ENCODE data around the gene SMTNL1. TPM values are rescaled to one million over a fixed set of nuclear protein-coding genes. Genes with fewer than 3 reads are reported as not detected.
A peak's percentile ranks its signal among the peaks of the same experiment; 100 is the strongest.
"Not testable (repeated sequence)": the region's sequence is repeated elsewhere in the genome, so short reads cannot be mapped to it uniquely, and the experiment has no call there.

The SMTNL1 gene
- total RNA-seq, 2 donors from 2014 or later: 1.4 TPM; not detected in 1

DNA sequence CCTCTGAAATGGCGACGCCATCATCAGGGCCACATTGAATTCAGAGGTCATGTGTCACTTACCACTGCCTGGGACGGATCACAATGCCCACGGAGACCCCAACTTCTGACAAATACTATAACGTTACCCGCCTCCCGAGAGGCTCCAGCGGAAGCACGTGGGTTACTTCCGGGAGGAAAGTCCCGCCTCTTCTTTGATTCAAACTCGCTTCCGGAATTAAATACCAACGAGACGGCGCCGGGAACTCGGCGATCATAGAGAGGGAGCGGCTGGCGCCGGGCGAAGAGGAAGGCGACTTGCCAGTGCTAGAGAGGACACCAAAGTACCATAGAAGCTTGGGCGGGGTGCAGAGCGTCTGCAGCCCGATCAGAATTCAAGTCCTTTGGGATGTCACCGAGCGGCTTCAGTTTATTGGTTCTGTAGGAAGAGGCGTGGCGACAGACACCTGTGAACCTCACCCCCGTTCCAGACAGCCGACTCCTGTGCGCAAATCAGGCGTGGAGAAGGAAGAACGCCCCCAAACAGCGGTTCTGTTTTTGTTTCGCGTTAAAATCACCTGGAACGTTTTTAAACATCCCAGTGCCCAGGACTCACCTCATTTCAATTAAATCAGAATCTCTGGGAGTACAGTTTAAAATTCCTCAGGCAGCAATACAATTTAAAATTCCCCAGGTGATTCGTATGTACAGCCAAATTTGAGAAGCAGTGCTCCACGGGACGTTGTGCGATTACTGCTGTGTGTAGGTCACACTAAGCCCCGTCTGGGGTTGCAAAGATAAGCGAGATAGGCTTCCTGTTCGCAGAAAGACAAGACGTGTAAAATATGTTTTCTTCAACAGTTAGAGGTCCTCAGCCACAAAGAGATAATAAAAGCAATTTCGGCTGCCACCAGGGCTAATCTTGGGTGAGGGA lies 6.5 kb upstream of the SMTNL1 start, which contains the start of gene TIMM10:
Gene TIMM10 (minus strand): TSS at position 159 of the 912 bp plus-strand sequence. CDS start 565 bp downstream, outside the sequence.
- TF ChIP-seq POLR2AphosphoS5 (IDR thresholded peaks at IDR 0.05) (peak; percentile 99), POLR2A (IDR thresholded peaks at IDR 0.05) (peak; percentile 55)
- TF ChIP-seq, protein P1, sequence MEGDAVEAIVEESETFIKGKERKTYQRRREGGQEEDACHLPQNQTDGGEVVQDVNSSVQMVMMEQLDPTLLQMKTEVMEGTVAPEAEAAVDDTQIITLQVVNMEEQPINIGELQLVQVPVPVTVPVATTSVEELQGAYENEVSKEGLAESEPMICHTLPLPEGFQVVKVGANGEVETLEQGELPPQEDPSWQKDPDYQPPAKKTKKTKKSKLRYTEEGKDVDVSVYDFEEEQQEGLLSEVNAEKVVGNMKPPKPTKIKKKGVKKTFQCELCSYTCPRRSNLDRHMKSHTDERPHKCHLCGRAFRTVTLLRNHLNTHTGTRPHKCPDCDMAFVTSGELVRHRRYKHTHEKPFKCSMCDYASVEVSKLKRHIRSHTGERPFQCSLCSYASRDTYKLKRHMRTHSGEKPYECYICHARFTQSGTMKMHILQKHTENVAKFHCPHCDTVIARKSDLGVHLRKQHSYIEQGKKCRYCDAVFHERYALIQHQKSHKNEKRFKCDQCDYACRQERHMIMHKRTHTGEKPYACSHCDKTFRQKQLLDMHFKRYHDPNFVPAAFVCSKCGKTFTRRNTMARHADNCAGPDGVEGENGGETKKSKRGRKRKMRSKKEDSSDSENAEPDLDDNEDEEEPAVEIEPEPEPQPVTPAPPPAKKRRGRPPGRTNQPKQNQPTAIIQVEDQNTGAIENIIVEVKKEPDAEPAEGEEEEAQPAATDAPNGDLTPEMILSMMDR (IDR thresholded peaks at IDR 0.05): no peak
- Histone ChIP-seq H3K4me1 (replicated peaks) (peaks cover 5% of the 10 kb centered on the region), H3K27ac (peak within 1 kb of the TSS; percentile 69 to 74), H3K4me3 (peak within 1 kb of the TSS; percentile 48 to 53), H3K27me3 (replicated peaks; ENCODE audit: insufficient read depth) (no peaks in the 10 kb centered on the region), H3K36me3 (no peaks in the 10 kb centered on the region), H3K9me3 (no peaks in the 10 kb centered on the region)
- peak; percentile 98 for DNase-seq (ENCODE audit: low spot score)
- under 1% methylated on average over 49 of the region's 49 CpGs for WGBS
- intact Hi-C loops (cut with DNase I): no loop called here

DNA sequence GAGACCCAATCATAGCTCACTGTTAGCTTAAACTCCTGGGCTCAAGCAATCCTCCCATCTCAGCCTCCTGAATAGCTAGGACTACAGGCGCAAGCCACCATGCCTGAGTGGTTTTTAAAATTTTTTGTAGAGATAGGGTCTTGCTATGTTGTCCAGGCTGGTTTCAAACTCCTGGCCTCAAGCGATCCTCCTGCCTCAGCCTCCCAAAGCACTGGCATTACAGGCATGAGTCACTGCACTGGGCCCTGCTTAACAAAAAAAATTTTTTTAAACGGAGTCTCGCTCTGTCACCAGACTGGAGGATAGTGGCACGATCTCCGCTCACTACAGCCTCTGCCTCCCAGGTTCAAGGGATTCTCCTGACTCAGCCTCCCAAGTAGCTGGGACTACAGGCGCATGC lies 2.9 kb upstream of the SMTNL1 start:
- H3K4me1 ChIP-seq (replicated peaks); H3K36me3 ChIP-seq; H3K27ac ChIP-seq; intact Hi-C loops (cut with DNase I); H3K9me3 ChIP-seq; DNase-seq (ENCODE audit: low spot score); H3K27me3 ChIP-seq (replicated peaks; ENCODE audit: insufficient read depth); H3K4me3 ChIP-seq: not testable (repeated sequence)
- 93% methylated on average over 7 of the region's 7 CpGs for WGBS

DNA sequence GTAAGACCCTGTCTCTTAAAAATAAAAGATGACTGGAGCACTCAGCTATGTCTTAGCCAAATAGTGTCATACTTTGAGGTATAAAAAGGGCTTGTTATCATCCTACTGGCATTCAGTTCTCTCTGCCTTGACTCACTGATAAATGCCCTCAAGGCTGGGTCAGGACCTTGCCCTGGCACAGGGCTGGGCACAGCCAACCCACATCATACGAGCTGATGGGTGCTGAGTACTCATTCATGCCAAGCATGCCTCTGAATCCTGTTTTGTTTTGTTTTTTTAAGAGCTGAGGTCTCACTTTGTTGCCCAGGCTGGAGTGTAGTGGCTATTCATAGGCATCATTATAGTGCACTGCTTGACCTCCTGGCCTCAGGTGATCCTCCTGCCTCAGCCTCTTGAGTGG lies 1.9 kb downstream of the SMTNL1 start:
- WGBS: 81% methylated on average over 1 of the region's 1 CpG
- no peak for DNase-seq (ENCODE audit: low spot score)

DNA sequence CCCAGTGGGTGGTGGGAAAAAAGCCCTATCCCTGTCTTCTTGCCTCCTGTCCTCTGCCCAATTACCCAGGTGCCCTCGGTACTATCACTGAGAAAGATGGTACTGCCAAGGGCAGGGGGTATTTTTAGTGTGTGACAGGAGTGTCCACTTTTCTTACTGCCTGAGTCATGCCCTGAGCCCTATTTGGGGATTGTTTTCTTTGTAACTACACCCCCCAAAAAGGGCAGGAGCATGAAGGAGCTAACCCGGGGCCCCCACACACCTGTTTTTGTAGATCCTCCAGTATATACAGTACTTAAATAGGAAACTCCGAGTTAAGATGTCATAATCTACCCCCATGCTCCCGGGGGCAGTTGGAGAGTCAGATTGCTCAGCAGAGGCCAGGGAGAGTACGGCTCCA lies 3.8 kb downstream of the SMTNL1 start:
- intact Hi-C loops (cut with DNase I): no loop called here
- DNase-seq (ENCODE audit: low spot score): no peak
- Histone ChIP-seq H3K4me3 (no peak overlapping the region), H3K4me1 (replicated peaks) (no peaks in the 10 kb centered on the region), H3K27me3 (replicated peaks; ENCODE audit: insufficient read depth) (no peaks in the 10 kb centered on the region), H3K27ac (no peak overlapping the region), H3K36me3 (no peaks in the 10 kb centered on the region), H3K9me3 (no peaks in the 10 kb centered on the region)
- TF ChIP-seq POLR2AphosphoS5 (IDR thresholded peaks at IDR 0.05) (no peak), POLR2A (IDR thresholded peaks at IDR 0.05) (no peak)
- TF ChIP-seq, protein P1 (IDR thresholded peaks at IDR 0.05): no peak
- WGBS: 88% methylated on average over 5 of the region's 5 CpGs

More for the DNA sequence above, 1.9 kb downstream of the SMTNL1 start:
- Histone ChIP-seq H3K9me3 (no peaks in the 10 kb centered on the region), H3K36me3 (no peaks in the 10 kb centered on the region), H3K4me3 (no peak overlapping the region), H3K4me1 (replicated peaks) (no peaks in the 10 kb centered on the region), H3K27ac (no peak overlapping the region), H3K27me3 (replicated peaks; ENCODE audit: insufficient read depth) (no peaks in the 10 kb centered on the region)
- TF ChIP-seq, protein P1 (IDR thresholded peaks at IDR 0.05): no peak
- TF ChIP-seq POLR2AphosphoS5 (IDR thresholded peaks at IDR 0.05): no peak
- no peak for TF ChIP-seq POLR2A (IDR thresholded peaks at IDR 0.05)
- intact Hi-C loops (cut with DNase I): no loop called here

DNA sequence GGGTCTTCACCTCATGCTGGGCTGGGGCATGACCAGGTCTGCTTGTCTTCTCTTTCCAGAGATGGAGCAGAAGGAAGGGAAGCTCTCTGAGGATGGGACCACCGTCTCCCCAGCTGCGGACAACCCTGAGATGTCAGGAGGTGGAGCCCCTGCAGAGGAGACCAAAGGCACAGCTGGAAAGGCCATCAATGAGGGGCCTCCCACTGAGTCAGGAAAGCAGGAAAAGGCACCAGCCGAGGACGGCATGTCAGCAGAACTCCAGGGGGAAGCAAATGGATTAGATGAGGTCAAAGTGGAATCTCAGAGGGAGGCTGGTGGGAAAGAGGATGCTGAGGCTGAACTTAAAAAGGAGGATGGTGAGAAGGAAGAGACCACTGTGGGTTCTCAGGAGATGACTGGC lies 5.2 kb downstream of the SMTNL1 start:
- WGBS: 59% methylated on average over 4 of the region's 4 CpGs
- H3K4me1 ChIP-seq (replicated peaks): no peaks in the 10 kb centered on the region
- no peaks in the 10 kb centered on the region for H3K36me3 ChIP-seq
- H3K4me3 ChIP-seq: no peak overlapping the region
- TF ChIP-seq POLR2AphosphoS5 (IDR thresholded peaks at IDR 0.05) (no peak), POLR2A (IDR thresholded peaks at IDR 0.05) (no peak)
- TF ChIP-seq, protein P1 (IDR thresholded peaks at IDR 0.05): no peak
- H3K9me3 ChIP-seq: no peaks in the 10 kb centered on the region
- no peak for DNase-seq (ENCODE audit: low spot score)
- no peaks in the 10 kb centered on the region for H3K27me3 ChIP-seq (replicated peaks; ENCODE audit: insufficient read depth)
- H3K27ac ChIP-seq: no peak overlapping the region
- intact Hi-C loops (cut with DNase I): no loop called here
